ENCODE measurements around the gene CGB8. TPM values are rescaled to one million over a fixed set of nuclear protein-coding genes. Genes with fewer than 3 reads are reported as not detected.

CGB8 gene
- polyA plus RNA-seq, 2 of the 4 experiments (the other 2 are of a cell fraction), result 0.63 to 2.7 TPM

DNA sequence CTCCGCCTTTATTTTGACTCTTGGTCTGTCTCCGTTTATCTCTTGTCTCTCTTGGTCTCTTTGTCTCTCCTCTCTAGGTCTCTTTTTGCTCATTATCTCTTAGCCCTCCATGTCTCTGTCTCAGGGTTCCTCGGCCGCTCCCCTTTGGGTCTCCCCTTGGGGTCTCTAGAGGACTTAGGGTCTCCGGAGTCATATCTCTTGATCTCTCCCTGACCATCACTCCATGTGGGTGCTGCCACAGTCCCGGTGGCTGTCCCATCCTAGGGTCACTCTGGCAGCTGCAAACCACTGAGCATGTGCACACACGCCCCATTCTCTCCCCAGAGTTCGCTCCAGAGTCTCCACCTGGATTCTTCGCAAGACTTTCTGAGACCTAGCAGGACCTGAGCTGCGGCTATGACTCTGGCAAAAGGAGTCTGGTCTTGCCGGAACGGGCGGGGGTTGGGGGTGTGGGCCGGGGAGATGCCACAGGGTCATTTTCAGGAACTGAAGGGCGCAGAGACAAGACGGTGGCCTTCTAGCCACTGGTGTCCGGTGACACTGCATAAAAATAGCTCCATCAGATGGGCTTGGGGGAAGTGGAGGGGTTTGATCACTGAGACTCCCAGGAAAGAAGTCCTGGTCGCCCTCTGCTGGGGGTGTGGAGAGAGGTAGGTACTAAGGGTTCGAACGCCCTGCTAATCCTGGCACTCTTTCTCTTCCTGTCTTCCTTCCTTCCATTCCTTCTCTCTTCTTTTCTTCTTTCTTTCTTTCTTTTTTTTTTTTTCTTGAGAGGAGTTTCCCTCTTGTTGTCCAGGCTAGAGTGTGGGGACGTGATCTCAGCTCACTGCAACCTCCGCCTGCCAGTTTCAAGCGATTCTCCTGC is 24.8 kb upstream of the CGB8 start:
- 0 out of 6 replicates have a peak overlapping the region, but pooled peaks of 1 of the 2 experiments have one; percentile 9 for H3K27ac ChIP-seq
- DNase-seq (ENCODE audit: low read depth in 1 of 2, low spot score in 1 of 2) (peak; percentile 65 to 73), ATAC-seq (peak; percentile 77 to 86), FAIRE-seq (no peak)
- H3K4me1 ChIP-seq, result peaks cover 16% of the 10 kb centered on the region
- WGBS (ENCODE audit: missing lambda C conversion rate), result 43% methylated on average over 23 of the region's 23 CpGs
- peak overlapping the region; percentile 6; the same call in 1 of the 3 replicates for H3K4me3 ChIP-seq
- H3K4me2 ChIP-seq, result peak overlapping the region; percentile 82
- ChIA-PET CTCF (interaction anchor here (0.5 to 8.8 kb wide), 47 partner anchors 9 to 906 kb away, joined by 3 to 121 read pairs (median 5); partner anchors contain the start of genes CGB7, GYS1, NTF4 and PPP1R15A), POLR2A (interaction anchor here (0.7 to 1.5 kb wide), 2 partner anchors 74 to 125 kb away, joined by 3 to 4 read pairs; no protein-coding TSS in a partner anchor)
- H3K9me3 ChIP-seq, result no peaks in the 10 kb centered on the region
- no peak for TF ChIP-seq MAFK (IDR thresholded peaks at IDR 0.05; ENCODE audit: partially characterized antibody)
- TF ChIP-seq CHD4 (IDR thresholded peaks at IDR 0.05; ENCODE audit: borderline replicate concordance), result no peak
- TF ChIP-seq, protein P1, sequence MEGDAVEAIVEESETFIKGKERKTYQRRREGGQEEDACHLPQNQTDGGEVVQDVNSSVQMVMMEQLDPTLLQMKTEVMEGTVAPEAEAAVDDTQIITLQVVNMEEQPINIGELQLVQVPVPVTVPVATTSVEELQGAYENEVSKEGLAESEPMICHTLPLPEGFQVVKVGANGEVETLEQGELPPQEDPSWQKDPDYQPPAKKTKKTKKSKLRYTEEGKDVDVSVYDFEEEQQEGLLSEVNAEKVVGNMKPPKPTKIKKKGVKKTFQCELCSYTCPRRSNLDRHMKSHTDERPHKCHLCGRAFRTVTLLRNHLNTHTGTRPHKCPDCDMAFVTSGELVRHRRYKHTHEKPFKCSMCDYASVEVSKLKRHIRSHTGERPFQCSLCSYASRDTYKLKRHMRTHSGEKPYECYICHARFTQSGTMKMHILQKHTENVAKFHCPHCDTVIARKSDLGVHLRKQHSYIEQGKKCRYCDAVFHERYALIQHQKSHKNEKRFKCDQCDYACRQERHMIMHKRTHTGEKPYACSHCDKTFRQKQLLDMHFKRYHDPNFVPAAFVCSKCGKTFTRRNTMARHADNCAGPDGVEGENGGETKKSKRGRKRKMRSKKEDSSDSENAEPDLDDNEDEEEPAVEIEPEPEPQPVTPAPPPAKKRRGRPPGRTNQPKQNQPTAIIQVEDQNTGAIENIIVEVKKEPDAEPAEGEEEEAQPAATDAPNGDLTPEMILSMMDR (IDR thresholded peaks at IDR 0.05), result peak; percentile 62
- TF ChIP-seq MAZ (IDR thresholded peaks at IDR 0.05; ENCODE audit: borderline replicate concordance, low read depth, low read length), result no peak
- TF ChIP-seq, protein P2, sequence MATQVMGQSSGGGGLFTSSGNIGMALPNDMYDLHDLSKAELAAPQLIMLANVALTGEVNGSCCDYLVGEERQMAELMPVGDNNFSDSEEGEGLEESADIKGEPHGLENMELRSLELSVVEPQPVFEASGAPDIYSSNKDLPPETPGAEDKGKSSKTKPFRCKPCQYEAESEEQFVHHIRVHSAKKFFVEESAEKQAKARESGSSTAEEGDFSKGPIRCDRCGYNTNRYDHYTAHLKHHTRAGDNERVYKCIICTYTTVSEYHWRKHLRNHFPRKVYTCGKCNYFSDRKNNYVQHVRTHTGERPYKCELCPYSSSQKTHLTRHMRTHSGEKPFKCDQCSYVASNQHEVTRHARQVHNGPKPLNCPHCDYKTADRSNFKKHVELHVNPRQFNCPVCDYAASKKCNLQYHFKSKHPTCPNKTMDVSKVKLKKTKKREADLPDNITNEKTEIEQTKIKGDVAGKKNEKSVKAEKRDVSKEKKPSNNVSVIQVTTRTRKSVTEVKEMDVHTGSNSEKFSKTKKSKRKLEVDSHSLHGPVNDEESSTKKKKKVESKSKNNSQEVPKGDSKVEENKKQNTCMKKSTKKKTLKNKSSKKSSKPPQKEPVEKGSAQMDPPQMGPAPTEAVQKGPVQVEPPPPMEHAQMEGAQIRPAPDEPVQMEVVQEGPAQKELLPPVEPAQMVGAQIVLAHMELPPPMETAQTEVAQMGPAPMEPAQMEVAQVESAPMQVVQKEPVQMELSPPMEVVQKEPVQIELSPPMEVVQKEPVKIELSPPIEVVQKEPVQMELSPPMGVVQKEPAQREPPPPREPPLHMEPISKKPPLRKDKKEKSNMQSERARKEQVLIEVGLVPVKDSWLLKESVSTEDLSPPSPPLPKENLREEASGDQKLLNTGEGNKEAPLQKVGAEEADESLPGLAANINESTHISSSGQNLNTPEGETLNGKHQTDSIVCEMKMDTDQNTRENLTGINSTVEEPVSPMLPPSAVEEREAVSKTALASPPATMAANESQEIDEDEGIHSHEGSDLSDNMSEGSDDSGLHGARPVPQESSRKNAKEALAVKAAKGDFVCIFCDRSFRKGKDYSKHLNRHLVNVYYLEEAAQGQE (IDR thresholded peaks at IDR 0.05), result no peak
- no peak for TF ChIP-seq TFCP2L1 (CRISPR knock-in tag; IDR thresholded peaks at IDR 0.05)
- TF ChIP-seq BHLHE40 (IDR thresholded peaks at IDR 0.05; ENCODE audit: low read depth, low read length), result no peak
- TF ChIP-seq SMC3 (IDR thresholded peaks at IDR 0.05), result peak; percentile 60
- TF ChIP-seq, protein P3, sequence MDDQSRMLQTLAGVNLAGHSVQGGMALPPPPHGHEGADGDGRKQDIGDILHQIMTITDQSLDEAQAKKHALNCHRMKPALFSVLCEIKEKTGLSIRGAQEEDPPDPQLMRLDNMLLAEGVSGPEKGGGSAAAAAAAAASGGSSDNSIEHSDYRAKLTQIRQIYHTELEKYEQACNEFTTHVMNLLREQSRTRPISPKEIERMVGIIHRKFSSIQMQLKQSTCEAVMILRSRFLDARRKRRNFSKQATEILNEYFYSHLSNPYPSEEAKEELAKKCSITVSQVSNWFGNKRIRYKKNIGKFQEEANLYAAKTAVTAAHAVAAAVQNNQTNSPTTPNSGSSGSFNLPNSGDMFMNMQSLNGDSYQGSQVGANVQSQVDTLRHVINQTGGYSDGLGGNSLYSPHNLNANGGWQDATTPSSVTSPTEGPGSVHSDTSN (IDR thresholded peaks at IDR 0.05), result no peak
- no peak for TF ChIP-seq KDM5A (IDR thresholded peaks at IDR 0.05)
- TF ChIP-seq NPAS2 (CRISPR knock-in tag; IDR thresholded peaks at IDR 0.05; ENCODE audit: borderline replicate concordance), result no peak
- TF ChIP-seq POLR2A (IDR thresholded peaks at IDR 0.05; ENCODE audit: low read length), result no peak
- no peak for TF ChIP-seq JUNB (IDR thresholded peaks at IDR 0.05)
- TF ChIP-seq NR3C1 (IDR thresholded peaks at IDR 0.05), result no peak
- TF ChIP-seq EP300 (IDR thresholded peaks at IDR 0.05), result no peak
- peak; percentile 40 to 66; a peak in 4 of 5 replicates for TF ChIP-seq RAD21 (conservative IDR thresholded peaks at IDR 0.05 in 1 of 2, IDR thresholded peaks at IDR 0.05 in 1 of 2)

DNA sequence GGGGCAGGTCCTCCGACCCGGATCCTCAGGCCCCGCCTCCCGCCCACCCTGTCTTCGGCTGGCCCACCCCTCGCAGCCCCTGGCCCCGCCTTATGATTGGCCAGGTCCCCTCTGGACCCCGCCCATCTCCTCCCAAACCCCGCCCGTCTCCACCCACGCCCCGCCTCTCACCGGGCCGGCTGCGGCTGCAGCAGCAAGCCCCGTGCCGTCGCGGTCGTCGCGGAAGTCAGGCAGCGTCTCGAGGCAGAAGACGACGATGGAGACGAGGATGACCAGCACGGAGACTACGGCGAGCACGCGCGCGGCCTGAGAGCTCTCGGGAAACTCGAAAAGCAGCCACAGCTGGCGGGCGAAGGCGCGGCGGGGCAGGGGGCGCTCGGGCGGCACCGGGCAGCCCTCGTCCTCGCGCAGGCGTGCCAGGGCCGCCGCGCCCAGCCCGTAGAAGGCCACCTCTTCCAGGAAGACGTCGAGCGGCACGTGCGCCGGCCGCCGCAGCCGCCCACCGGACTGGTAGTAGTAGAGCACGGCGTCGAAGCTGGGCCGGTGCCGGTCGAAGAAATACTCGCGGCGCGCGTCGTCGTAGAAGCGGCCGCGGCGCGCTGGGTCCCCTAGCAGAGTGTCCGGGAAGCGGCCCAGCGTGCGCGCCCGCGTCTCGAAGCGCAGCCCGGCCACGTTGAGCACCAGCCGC is 23.1 kb upstream of the CGB8 start:
- CTCF ChIA-PET, result interaction anchor here (0.6 to 8.8 kb wide), 8 partner anchors 14 to 154 kb away, joined by 3 to 121 read pairs (median 14); partner anchors contain the start of genes CGB7 and RUVBL2
- Histone ChIP-seq H3K9me3 (no peaks in the 10 kb centered on the region), H3K27ac (no peak overlapping the region), H3K4me1 (peaks cover 16% of the 10 kb centered on the region), H3K4me3 (no peak overlapping the region; the same call in 1 of the 3 replicates), H3K4me2 (peak overlapping the region; percentile 82; the same call in 2 of the 3 replicates)
- POLR2A ChIA-PET, result no interaction called here
- 78% methylated on average over 80 of the region's 93 CpGs for WGBS (ENCODE audit: missing lambda C conversion rate)
- no peak for FAIRE-seq
- ATAC-seq, result no peak
- DNase-seq (ENCODE audit: low read depth in 1 of 2, low spot score in 1 of 2), result no peak
- no peak for TF ChIP-seq EP300 (IDR thresholded peaks at IDR 0.05)
- no peak for TF ChIP-seq JUNB (IDR thresholded peaks at IDR 0.05)
- no peak for TF ChIP-seq NFE2L2 (conservative IDR thresholded peaks at IDR 0.05; ENCODE audit: low read length)
- TF ChIP-seq NR3C1 (IDR thresholded peaks at IDR 0.05), result no peak
- no peak for TF ChIP-seq EHF (CRISPR knock-in tag; IDR thresholded peaks at IDR 0.05)
- no peak for TF ChIP-seq CEBPB (IDR thresholded peaks at IDR 0.05)
- no peak for TF ChIP-seq FOXS1 (CRISPR knock-in tag; IDR thresholded peaks at IDR 0.05)
- no peak for TF ChIP-seq RFX5 (IDR thresholded peaks at IDR 0.05)
- TF ChIP-seq HOXA7 (CRISPR knock-in tag; IDR thresholded peaks at IDR 0.05), result no peak
- TF ChIP-seq, protein P4, sequence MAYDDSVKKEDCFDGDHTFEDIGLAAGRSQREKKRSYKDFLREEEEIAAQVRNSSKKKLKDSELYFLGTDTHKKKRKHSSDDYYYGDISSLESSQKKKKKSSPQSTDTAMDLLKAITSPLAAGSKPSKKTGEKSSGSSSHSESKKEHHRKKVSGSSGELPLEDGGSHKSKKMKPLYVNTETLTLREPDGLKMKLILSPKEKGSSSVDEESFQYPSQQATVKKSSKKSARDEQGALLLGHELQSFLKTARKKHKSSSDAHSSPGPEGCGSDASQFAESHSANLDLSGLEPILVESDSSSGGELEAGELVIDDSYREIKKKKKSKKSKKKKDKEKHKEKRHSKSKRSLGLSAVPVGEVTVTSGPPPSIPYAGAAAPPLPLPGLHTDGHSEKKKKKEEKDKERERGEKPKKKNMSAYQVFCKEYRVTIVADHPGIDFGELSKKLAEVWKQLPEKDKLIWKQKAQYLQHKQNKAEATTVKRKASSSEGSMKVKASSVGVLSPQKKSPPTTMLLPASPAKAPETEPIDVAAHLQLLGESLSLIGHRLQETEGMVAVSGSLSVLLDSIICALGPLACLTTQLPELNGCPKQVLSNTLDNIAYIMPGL (CRISPR knock-in tag; IDR thresholded peaks at IDR 0.05; ENCODE audit: borderline replicate concordance), result no peak
- TF ChIP-seq POLR2A (IDR thresholded peaks at IDR 0.05; ENCODE audit: low read length), result no peak
- TF ChIP-seq, protein P5, sequence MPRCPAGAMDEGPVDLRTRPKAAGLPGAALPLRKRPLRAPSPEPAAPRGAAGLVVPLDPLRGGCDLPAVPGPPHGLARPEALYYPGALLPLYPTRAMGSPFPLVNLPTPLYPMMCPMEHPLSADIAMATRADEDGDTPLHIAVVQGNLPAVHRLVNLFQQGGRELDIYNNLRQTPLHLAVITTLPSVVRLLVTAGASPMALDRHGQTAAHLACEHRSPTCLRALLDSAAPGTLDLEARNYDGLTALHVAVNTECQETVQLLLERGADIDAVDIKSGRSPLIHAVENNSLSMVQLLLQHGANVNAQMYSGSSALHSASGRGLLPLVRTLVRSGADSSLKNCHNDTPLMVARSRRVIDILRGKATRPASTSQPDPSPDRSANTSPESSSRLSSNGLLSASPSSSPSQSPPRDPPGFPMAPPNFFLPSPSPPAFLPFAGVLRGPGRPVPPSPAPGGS (IDR thresholded peaks at IDR 0.05), result no peak
- no peak for TF ChIP-seq ZSCAN20 (CRISPR knock-in tag; IDR thresholded peaks at IDR 0.05)

Data from A549 (cell line).